ENCODE results near the gene OR9G1.

DNA sequence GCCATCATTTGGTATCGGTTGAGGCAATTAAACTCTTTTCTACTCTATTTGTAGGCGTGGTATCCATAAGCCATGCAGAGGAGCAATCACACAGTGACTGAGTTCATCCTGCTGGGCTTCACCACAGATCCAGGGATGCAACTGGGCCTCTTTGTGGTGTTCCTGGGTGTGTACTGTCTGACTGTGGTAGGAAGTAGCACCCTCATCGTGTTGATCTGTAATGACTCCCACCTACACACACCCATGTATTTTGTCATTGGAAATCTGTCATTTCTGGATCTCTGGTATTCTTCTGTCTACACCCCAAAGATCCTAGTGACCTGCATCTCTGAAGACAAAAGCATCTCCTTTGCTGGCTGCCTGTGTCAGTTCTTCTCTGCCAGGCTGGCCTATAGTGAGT lies 41.2 kb downstream of the OR9G1 start:
- no peak for TF ChIP-seq CTCF (conservative IDR thresholded peaks at IDR 0.05; ENCODE audit: low read length)
- no peak for TF ChIP-seq EZH2phosphoT487 (IDR thresholded peaks at IDR 0.05; ENCODE audit: borderline replicate concordance)

Measured in Loucy (cell line).